Measurements from ENCODE around the gene HHLA2.
"Not testable (repeated sequence)": the region's sequence is repeated elsewhere in the genome, so short reads cannot be mapped to it uniquely, and the experiment has no call there.

HHLA2 gene

GRCh38 chr3:108341911-108342310, 45.6 kb downstream of the HHLA2 start:
- DNase-seq (ENCODE audit: extremely low read depth in 1 of 2, low read depth in 1 of 2) = no peak

- no peak for DNase-seq (ENCODE audit: extremely low read depth in 1 of 2, low read depth in 1 of 2)
Measured at GRCh38 chr3:108342837-108343486, 46.6 kb downstream of the HHLA2 start.

GRCh38 chr3:108343491-108343890, 47.1 kb downstream of the HHLA2 start:
- no peak for DNase-seq (ENCODE audit: extremely low read depth in 1 of 2, low read depth in 1 of 2)

GRCh38 chr3:108345492-108346205, 49.3 kb downstream of the HHLA2 start:
- no peak for DNase-seq (ENCODE audit: extremely low read depth in 1 of 2, low read depth in 1 of 2)

- DNase-seq (ENCODE audit: extremely low read depth in 1 of 2, low read depth in 1 of 2) = no peak
Measured at GRCh38 chr3:108346301-108347227, 50.2 kb downstream of the HHLA2 start.

GRCh38 chr3:108352176-108352575, 55.8 kb downstream of the HHLA2 start:
- no peak for DNase-seq (ENCODE audit: extremely low read depth in 1 of 2, low read depth in 1 of 2)

GRCh38 chr3:108354562-108354961, 58.2 kb downstream of the HHLA2 start:
- DNase-seq (ENCODE audit: extremely low read depth in 1 of 2, low read depth in 1 of 2) = no peak

- no peak for DNase-seq (ENCODE audit: extremely low read depth in 1 of 2, low read depth in 1 of 2)
Measured at GRCh38 chr3:108357042-108357441, 60.7 kb downstream of the HHLA2 start.

- DNase-seq (ENCODE audit: extremely low read depth in 1 of 2, low read depth in 1 of 2) = no peak
Measured at GRCh38 chr3:108359011-108359410, 62.7 kb downstream of the HHLA2 start.

GRCh38 chr3:108376026-108376425, 79.7 kb downstream of the HHLA2 start:
- DNase-seq (ENCODE audit: extremely low read depth in 1 of 2, low read depth in 1 of 2) = no peak

GRCh38 chr3:108377384-108377783, 81.0 kb downstream of the HHLA2 start:
- DNase-seq (ENCODE audit: extremely low read depth in 1 of 2, low read depth in 1 of 2) = no peak

- no peak for DNase-seq (ENCODE audit: extremely low read depth in 1 of 2, low read depth in 1 of 2)
Measured at GRCh38 chr3:108378153-108378951, 82.0 kb downstream of the HHLA2 start.

GRCh38 chr3:108378952-108379342, 82.6 kb downstream of the HHLA2 start:
- not testable (repeated sequence) for DNase-seq (ENCODE audit: extremely low read depth in 1 of 2, low read depth in 1 of 2)

- DNase-seq (ENCODE audit: extremely low read depth in 1 of 2, low read depth in 1 of 2) = no peak
Measured at GRCh38 chr3:108380128-108380795, 83.9 kb downstream of the HHLA2 start.

- no peak for DNase-seq (ENCODE audit: extremely low read depth in 1 of 2, low read depth in 1 of 2)
Measured at GRCh38 chr3:108381529-108382140, 85.3 kb downstream of the HHLA2 start.

GRCh38 chr3:108383306-108383705, 87.0 kb downstream of the HHLA2 start:
- no peak for DNase-seq (ENCODE audit: extremely low read depth in 1 of 2, low read depth in 1 of 2)

- DNase-seq (ENCODE audit: extremely low read depth in 1 of 2, low read depth in 1 of 2) = no peak
Measured at GRCh38 chr3:108387063-108387462, 90.7 kb downstream of the HHLA2 start.

GRCh38 chr3:108388136-108389132, 92.1 kb downstream of the HHLA2 start:
- DNase-seq (ENCODE audit: extremely low read depth in 1 of 2, low read depth in 1 of 2) = no peak

GRCh38 chr3:108389372-108389771, 93.0 kb downstream of the HHLA2 start:
- DNase-seq (ENCODE audit: extremely low read depth in 1 of 2, low read depth in 1 of 2) = no peak

Data from activated CD8-positive, alpha-beta memory T cell treated with anti-CD3 and anti-CD28 coated beads for 1 hour (primary cell).